H9 (cell line): ENCODE measurements around the gene ANO10. TPM values are rescaled to one million over a fixed set of nuclear protein-coding genes. Genes with fewer than 3 reads are reported as not detected.

Source experiments
- DNase-seq: peaks from one replicate; pipeline ENCODE4 v3.0.0-alpha.2; 2017
- H2AFZ ChIP-seq: one replicate; pipeline ENCODE4 v1.6.1; 2013; ENCODE audit warnings: mild to moderate bottlenecking, low read length, control low read depth, moderate library complexity
- H2AK5ac ChIP-seq: 2 replicates; pipeline ENCODE4 v1.6.1; 2013; ENCODE audit warnings: low read length, control low read depth, mixed read lengths; ENCODE audit not compliant: insufficient read length
- H2BK120ac ChIP-seq: one replicate; pipeline ENCODE4 v1.6.1; 2013; ENCODE audit warnings: low read depth, mild to moderate bottlenecking, low read length, control low read depth, inconsistent platforms; ENCODE audit not compliant: poor library complexity, severe bottlenecking
- H2BK12ac ChIP-seq: 2 replicates; pipeline ENCODE4 v1.6.1; 2013; ENCODE audit warnings: low read length, control low read depth, mixed read lengths, low read depth; ENCODE audit not compliant: insufficient read length
- H2BK15ac ChIP-seq: 2 replicates; pipeline ENCODE4 v1.6.1; 2013; ENCODE audit warnings: low read depth, low read length, control low read depth
- H2BK20ac ChIP-seq: one replicate; pipeline ENCODE4 v1.6.1; 2013; ENCODE audit warnings: low read depth, mild to moderate bottlenecking, low read length, control low read depth, inconsistent platforms; ENCODE audit not compliant: poor library complexity, severe bottlenecking
- H2BK5ac ChIP-seq: 2 replicates; pipeline ENCODE4 v1.6.1; 2013; ENCODE audit warnings: low read length, control low read depth, mixed read lengths; ENCODE audit not compliant: insufficient read length
- H3K14ac ChIP-seq: 2 replicates; pipeline ENCODE4 v1.6.1; 2013; ENCODE audit warnings: low read length, control low read depth; ENCODE audit not compliant: insufficient read depth
- H3K18ac ChIP-seq: 2 replicates; pipeline ENCODE4 v1.6.1; 2013; ENCODE audit warnings: low read depth, mild to moderate bottlenecking, mixed read lengths, low read length, control low read depth; ENCODE audit not compliant: insufficient read length
- H3K23ac ChIP-seq: 2 replicates; pipeline ENCODE4 v1.6.1; 2013; ENCODE audit warnings: low read length, control low read depth, mixed read lengths, low read depth; ENCODE audit not compliant: insufficient read length
- H3K23me2 ChIP-seq: 2 replicates; pipeline ENCODE4 v1.6.1; 2013; ENCODE audit warnings: low read depth, mild to moderate bottlenecking, mixed read lengths, low read length, control low read depth; ENCODE audit not compliant: insufficient read length, poor library complexity, severe bottlenecking
- H3K27ac ChIP-seq: 2 replicates; pipeline ENCODE4 v1.5.1; 2013; ENCODE audit warnings: low read length, control low read depth, mixed read lengths, low read depth; ENCODE audit not compliant: insufficient read length
- H3K27me3 ChIP-seq: 2 replicates; pipeline ENCODE4 v1.6.1; 2013; ENCODE audit warnings: low read length, control low read depth, inconsistent platforms; ENCODE audit not compliant: insufficient read depth
- H3K4ac ChIP-seq: 2 replicates; pipeline ENCODE4 v1.6.1; 2013; ENCODE audit warnings: low read depth, mild to moderate bottlenecking, control low read depth, inconsistent platforms, low read length, moderate library complexity
- H3K4me1 ChIP-seq: 2 replicates; pipeline ENCODE4 v1.6.1; 2013; ENCODE audit warnings: low read length, control low read depth, inconsistent platforms; ENCODE audit not compliant: insufficient read depth
- H3K4me2 ChIP-seq: 2 replicates; pipeline ENCODE4 v1.6.1; 2013; ENCODE audit warnings: low read length, control low read depth, mixed read lengths; ENCODE audit not compliant: insufficient read length, insufficient read depth
- H3K56ac ChIP-seq: 2 replicates; pipeline ENCODE4 v1.6.1; 2013; ENCODE audit warnings: low read depth, mild to moderate bottlenecking, mixed read lengths, low read length, control low read depth; ENCODE audit not compliant: insufficient read length
- H3K79me1 ChIP-seq: 2 replicates; pipeline ENCODE4 v1.6.1; 2013; ENCODE audit warnings: low read depth, mild to moderate bottlenecking, moderate library complexity, low read length, control low read depth, inconsistent platforms; ENCODE audit not compliant: insufficient read depth, poor library complexity, severe bottlenecking
- H3K79me2 ChIP-seq: 2 replicates; pipeline ENCODE4 v1.6.1; 2013; ENCODE audit warnings: low read length, control low read depth, inconsistent platforms; ENCODE audit not compliant: insufficient read depth
- H3K9ac ChIP-seq: 2 replicates; pipeline ENCODE4 v1.6.1; 2013; ENCODE audit warnings: low read length, control low read depth, mixed read lengths; ENCODE audit not compliant: insufficient read length; ENCODE audit errors: extremely low read depth
- H3K9me3 ChIP-seq: one replicate; pipeline ENCODE4 v1.6.1; 2013; ENCODE audit warnings: low read depth, low read length, inconsistent platforms; ENCODE audit not compliant: control insufficient read depth
- H3T11ph ChIP-seq: one replicate; pipeline ENCODE4 v1.6.1; 2013; ENCODE audit warnings: mild to moderate bottlenecking, low read length, control low read depth, inconsistent platforms
- H4K20me1 ChIP-seq: one replicate; pipeline ENCODE4 v1.6.1; 2013; ENCODE audit not compliant: control insufficient read depth, insufficient read length, insufficient read depth
- H4K5ac ChIP-seq: 2 replicates; pipeline ENCODE4 v1.6.1; 2013; ENCODE audit warnings: low read depth, mild to moderate bottlenecking, mixed read lengths, low read length, control low read depth; ENCODE audit not compliant: insufficient read length
- H4K8ac ChIP-seq: replicated peaks from 2 replicates; pipeline ENCODE4 v1.6.1; 2013; ENCODE audit warnings: low read length, control low read depth, mixed read lengths, low read depth; ENCODE audit not compliant: insufficient read length
- H4K91ac ChIP-seq: 2 replicates; pipeline ENCODE4 v1.6.1; 2013; ENCODE audit warnings: low read depth, mild to moderate bottlenecking, moderate library complexity, mixed read lengths, low read length, control low read depth; ENCODE audit not compliant: insufficient read length
- H3K27ac Mint-ChIP-seq, 3 experiments: 2 replicates in 2 of 3; 3 replicates in 1 of 3; pipeline ENCODE4 v1.8.0; 2020 to 2021; ENCODE audit warnings: mixed read lengths in 3 of 3, mild to moderate bottlenecking in 1 of 3, moderate library complexity in 1 of 3
- H3K27me3 Mint-ChIP-seq: 2 replicates; pipeline ENCODE4 v1.8.0; 2021; ENCODE audit warnings: low read depth, mild to moderate bottlenecking, moderate library complexity, mixed read lengths
- H3K36me3 Mint-ChIP-seq, 3 experiments: 2 replicates in 2 of 3; 3 replicates in 1 of 3; pipeline ENCODE4 v1.8.0; 2020 to 2021; ENCODE audit warnings: low read depth in 3 of 3, mixed read lengths in 3 of 3; ENCODE audit not compliant: insufficient read depth in 1 of 3
- H3K4me1 Mint-ChIP-seq, 2 experiments: 2 replicates each; pipeline ENCODE4 v1.8.0; 2020; ENCODE audit warnings: mixed read lengths in 2 of 2
- H3K4me3 Mint-ChIP-seq, 2 experiments: 2 replicates in 1 of 2; 3 replicates in 1 of 2; pipeline ENCODE4 v1.8.0; 2020 to 2021; ENCODE audit warnings: mild to moderate bottlenecking in 2 of 2, mixed read lengths in 2 of 2, moderate library complexity in 1 of 2
- H3K9me3 Mint-ChIP-seq, 2 experiments: 2 replicates in 1 of 2; 3 replicates in 1 of 2; pipeline ENCODE4 v1.8.0; 2020; ENCODE audit warnings: mild to moderate bottlenecking in 2 of 2, mixed read lengths in 2 of 2, moderate library complexity in 1 of 2
- CTCF ChIP-seq: fragments of 200-600 bp; sonication (generic); conservative IDR thresholded peaks from 3 replicates; pipeline ENCODE4 v1.8.0; 2021; ENCODE audit warnings: antibody characterized with exemption, mild to moderate bottlenecking
- WGBS: extraction: QIAGEN DNeasy Blood & Tissue Kit; methylation state at CpG from one replicate; pipeline ENCODE4 v1.1.7; 2013; ENCODE audit warnings: missing lambda C conversion rate, low lambda C conversion rate, mixed read lengths; ENCODE audit not compliant: insufficient read length; ENCODE audit errors: extremely low coverage; 5-methylcytosine and 5-hydroxymethylcytosine counted together
- long read RNA-seq: library from polyadenylated mRNA; unstranded; transcript quantifications from one replicate; pipeline ENCODE4 v2.0.0, GENCODE V29; 2020
- total RNA-seq: library from RNA; stranded (reverse); gene quantifications from 2 replicates; pipeline ENCODE4 v1.2.1, GENCODE V29; 2021

ANO10 gene
- total RNA-seq = 32.3 and 38.7 TPM in 2 replicates
- long read RNA-seq, transcript ANO10-201 (13 exons, 3,212 nt) = major isoform, 217 of 319 reads
- long read RNA-seq, transcript ANO10-202 (12 exons, 2,039 nt) = minor isoform, 7 of 319 reads
- long read RNA-seq, transcript ANO10-203 (12 exons, 2,419 nt) = minor isoform, 12 of 319 reads
- long read RNA-seq, partial matches to known transcripts = 25 of 319 reads
- long read RNA-seq, other reads (novel, unspliced or antisense) = 58 of 319 reads

GRCh38 chr3:43621656-43622432, at the start of gene ANO10:
Gene ANO10, minus strand, starts transcription at chr3:43622011. Its CDS starts 16,159 bp downstream, at chr3:43605852.
- Histone ChIP-seq H2BK12ac (no peak within 1 kb of the TSS), H2BK20ac (no peak within 1 kb of the TSS), H3K4ac (no peak within 1 kb of the TSS; the same call in 1 of the 2 replicates), H2AK5ac (no peak within 1 kb of the TSS), H2BK15ac (no peak within 1 kb of the TSS), H4K20me1 (no peaks in the 10 kb centered on the region), H3K4me2 (peak within 1 kb of the TSS; percentile 98), H3K56ac (no peak within 1 kb of the TSS), H2AFZ (no peak within 1 kb of the TSS), H4K5ac (no peak within 1 kb of the TSS), H4K8ac (no peak within 1 kb of the TSS), H2BK120ac (no peak within 1 kb of the TSS), H3T11ph (no peak within 1 kb of the TSS), H3K14ac (peak within 1 kb of the TSS; percentile 77), H3K79me1 (peaks cover 3% of the 10 kb centered on the region), H2BK5ac (no peak within 1 kb of the TSS), H3K27me3 (no peaks in the 10 kb centered on the region), H4K91ac (no peak within 1 kb of the TSS), H3K79me2 (no peaks in the 10 kb centered on the region; the same call in 1 of the 2 replicates), H3K9ac (peak within 1 kb of the TSS; percentile 88), H3K18ac (peak within 1 kb of the TSS; percentile 81), H3K4me1 (peaks cover 2% of the 10 kb centered on the region; the same call in 1 of the 2 replicates), H3K9me3 (no peaks in the 10 kb centered on the region), H3K23ac (no peak within 1 kb of the TSS), H3K27ac (peak within 1 kb of the TSS; percentile 57), H3K23me2 (peaks cover 5% of the 10 kb centered on the region)
- WGBS = no CpG with 5 or more reads among the region's 80 CpGs
- H3K9me3 Mint-ChIP-seq = peaks cover 0 to under 1% of the 10 kb centered on the region in 2 experiments; a peak in 2 of 5 replicates
- no peaks in the 10 kb centered on the region; the same call in 1 of the 2 replicates for H3K27me3 Mint-ChIP-seq
- TF ChIP-seq CTCF = no peak
- peaks cover 13 to 33% of the 10 kb centered on the region in 2 experiments for H3K4me1 Mint-ChIP-seq
- peak within 1 kb of the TSS; percentile 98 for H3K4me3 Mint-ChIP-seq
- H3K27ac Mint-ChIP-seq = peak within 1 kb of the TSS; percentile 97 to 99 (median 99)
- DNase-seq = peak; percentile 100
- peaks cover 0 to 8% (median 5%) of the 10 kb centered on the region in 3 experiments; a peak in 3 of 7 replicates for H3K36me3 Mint-ChIP-seq
